MG63 (cell line): ENCODE results near the gene MALT1. TPM values are rescaled to one million over a fixed set of nuclear protein-coding genes. Genes with fewer than 3 reads are reported as not detected.
"Not testable (repeated sequence)": the region's sequence is repeated elsewhere in the genome, so short reads cannot be mapped to it uniquely, and the experiment has no call there.

ENCODE experiments used
- DNase-seq: peaks from one replicate; pipeline ENCODE4 v3.0.0-alpha.2; 2020
- H3K27me3 ChIP-seq: fragments of 250-450 bp; sonication (Bioruptor Pico); 2 replicates; pipeline ENCODE4 v1.5.1; 2020; ENCODE audit warnings: mild to moderate bottlenecking, moderate library complexity
- H3K36me3 ChIP-seq: fragments of 250-450 bp; sonication (Bioruptor Pico); 2 replicates; pipeline ENCODE4 v1.5.1; 2020; ENCODE audit warnings: mild to moderate bottlenecking, moderate library complexity
- H3K4me3 ChIP-seq: fragments of 250-450 bp; sonication (Bioruptor Pico); 2 replicates; pipeline ENCODE4 v1.5.1; 2020; ENCODE audit warnings: mild to moderate bottlenecking, moderate library complexity
- H3K9me3 ChIP-seq: fragments of 250-450 bp; sonication (Bioruptor Pico); 2 replicates; pipeline ENCODE4 v1.5.1; 2020; ENCODE audit warnings: mild to moderate bottlenecking, moderate library complexity
- total RNA-seq: library from RNA; depleted of rRNA; stranded (reverse); fragments of >200 nt; shearing (Covaris generic); gene quantifications from 2 replicates; pipeline ENCODE4 v1.2.3, GENCODE V29; 2014; ENCODE audit warnings: low replicate concordance

MALT1 gene
- total RNA-seq, 1 experiment from 2014 or later = 24.6 TPM

DNA sequence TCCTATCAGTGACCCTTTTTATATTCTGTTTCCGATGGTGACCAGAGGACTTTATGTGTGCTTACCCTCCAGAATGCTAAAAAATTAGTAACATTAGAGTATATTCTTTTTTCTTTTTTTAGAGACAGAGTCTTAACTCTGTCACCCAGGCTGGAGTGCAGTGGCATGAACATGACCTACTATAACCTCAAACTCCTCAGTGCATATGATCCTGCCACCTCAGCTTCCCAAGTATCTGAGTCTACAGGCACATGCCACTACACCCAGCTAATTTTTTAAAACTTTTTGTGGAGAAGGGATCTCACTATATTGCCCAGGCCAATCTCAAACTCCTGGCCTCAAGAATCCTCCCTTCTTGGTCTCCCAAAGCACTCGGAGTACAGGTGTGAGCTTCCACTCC lies 74.6 kb downstream of the MALT1 start:
- DNase-seq = no peak
- no peaks in the 10 kb centered on the region for H3K27me3 ChIP-seq
- H3K9me3 ChIP-seq = peaks cover 13% of the 10 kb centered on the region
- peaks cover 65% of the 10 kb centered on the region for H3K36me3 ChIP-seq
- H3K4me3 ChIP-seq = no peak overlapping the region

DNA sequence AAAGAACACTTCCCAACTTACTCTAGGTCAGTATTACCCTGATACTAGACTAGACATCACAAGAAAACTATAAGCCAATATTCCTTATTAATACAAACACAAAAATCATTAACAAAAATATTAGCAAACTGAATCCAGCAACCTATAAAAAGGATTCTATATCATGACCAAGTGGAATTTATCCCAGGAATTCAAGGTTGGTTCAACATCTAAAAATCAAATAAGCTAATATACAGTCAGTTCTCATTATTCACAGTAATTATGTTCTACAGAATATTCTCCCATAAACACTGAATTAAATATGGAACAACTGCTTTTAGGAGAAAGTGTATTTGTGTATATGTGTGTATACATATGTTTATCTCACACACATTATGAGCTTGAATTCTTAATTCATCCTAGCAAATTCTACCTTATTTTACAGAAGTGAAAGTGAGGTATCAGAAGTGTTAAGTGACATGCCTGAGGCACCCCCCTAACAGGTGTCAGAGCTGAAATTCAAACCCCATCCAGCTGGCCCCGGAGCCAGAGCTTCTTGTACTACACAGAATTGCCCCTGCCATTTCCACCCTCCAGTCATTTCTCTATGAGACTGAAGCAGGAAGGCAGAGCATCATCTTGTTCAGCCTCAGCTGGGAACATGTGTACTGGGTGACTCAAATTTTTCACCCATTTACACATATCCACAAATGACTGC lies 77.8 kb downstream of the MALT1 start:
- Histone ChIP-seq H3K4me3 (no peak overlapping the region), H3K27me3 (no peaks in the 10 kb centered on the region), H3K9me3 (peaks cover 13% of the 10 kb centered on the region), H3K36me3 (peaks cover 55% of the 10 kb centered on the region)
- DNase-seq = no peak

DNA sequence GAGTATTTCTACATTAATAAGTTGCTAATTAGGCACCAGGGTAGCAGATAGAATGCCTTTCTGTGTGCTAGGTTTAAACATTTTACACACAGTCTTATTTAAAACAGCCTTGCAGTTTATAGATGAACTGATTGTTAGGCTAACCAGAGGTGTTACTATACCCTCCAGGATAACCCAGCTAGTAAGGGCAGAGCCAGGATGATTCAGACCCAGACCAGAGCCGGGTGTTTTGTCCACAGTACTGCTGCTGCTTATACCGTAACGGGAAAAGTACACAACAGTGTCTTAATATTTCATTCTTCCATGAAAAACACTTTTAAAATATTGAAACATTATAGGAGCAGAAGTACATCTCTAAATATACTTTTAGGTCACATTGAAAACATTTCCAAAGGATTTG lies 82.7 kb downstream of the MALT1 start:
- Histone ChIP-seq H3K36me3 (peaks cover 18% of the 10 kb centered on the region), H3K27me3 (no peaks in the 10 kb centered on the region), H3K4me3 (no peak overlapping the region), H3K9me3 (peaks cover 8% of the 10 kb centered on the region)
- DNase-seq = no peak

DNA sequence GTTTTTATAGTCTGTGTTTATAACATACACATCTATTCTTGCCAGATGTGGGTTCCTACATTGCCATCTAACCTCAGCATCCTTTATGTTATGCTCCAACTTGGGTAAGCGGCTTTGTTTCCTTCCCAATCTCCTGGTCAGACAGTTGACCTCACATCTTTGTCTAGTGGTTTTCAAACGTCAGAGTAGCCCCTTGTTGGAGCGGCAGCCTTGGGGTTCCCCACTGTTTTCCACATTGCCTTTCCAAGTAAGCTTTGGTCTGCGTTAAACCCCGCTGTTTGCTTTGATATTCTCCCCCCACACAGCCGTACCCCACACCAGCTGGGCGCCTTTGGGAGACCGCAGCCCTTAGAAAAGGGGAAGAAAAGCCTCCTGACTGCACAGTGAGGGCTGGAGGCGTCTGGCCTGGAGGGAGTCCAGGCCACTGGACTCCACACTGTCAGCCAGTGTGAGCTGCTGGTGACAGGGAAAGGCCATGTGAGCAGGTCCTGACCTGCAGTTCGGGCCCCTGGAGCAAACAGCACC lies 83.3 kb downstream of the MALT1 start:
- no peak for DNase-seq
- H3K4me3 ChIP-seq = no peak overlapping the region
- peaks cover 11% of the 10 kb centered on the region for H3K36me3 ChIP-seq
- H3K27me3 ChIP-seq = no peaks in the 10 kb centered on the region
- peaks cover 3% of the 10 kb centered on the region; the same call in 1 of the 2 replicates for H3K9me3 ChIP-seq

DNA sequence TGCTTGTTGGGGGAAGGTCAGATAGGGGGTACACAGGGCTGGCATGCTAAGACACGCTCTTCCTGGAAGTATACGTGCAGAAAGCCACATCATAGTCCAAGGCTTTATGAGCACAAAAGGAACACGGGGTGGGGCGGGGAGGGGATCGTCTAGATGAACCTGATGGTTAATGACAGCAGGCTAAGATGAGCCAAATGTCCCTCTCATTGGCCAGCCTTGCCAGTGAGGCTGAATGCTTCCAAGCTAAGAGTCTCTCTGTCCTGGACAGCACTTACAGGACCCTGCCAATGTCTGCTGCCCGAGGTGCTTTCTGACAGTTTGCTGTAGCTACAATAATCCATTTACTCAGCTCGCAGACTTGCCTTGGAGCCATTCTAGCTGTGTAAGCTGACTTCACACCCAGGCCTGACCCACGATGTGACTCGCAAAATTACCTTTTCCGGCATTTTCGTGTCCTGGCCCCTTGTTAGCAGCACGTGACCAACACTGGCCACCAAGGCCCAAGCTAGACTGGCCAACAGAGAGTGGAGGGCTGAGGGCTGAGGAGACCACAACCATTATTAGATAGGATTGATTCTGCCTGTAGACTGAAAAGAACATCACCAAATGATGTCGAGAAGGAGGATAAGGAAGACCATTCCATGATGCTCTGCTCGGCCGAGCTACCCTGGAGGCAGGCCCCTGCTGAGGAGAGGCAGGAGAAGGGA lies 84.2 kb downstream of the MALT1 start:
- peaks cover 3% of the 10 kb centered on the region for H3K36me3 ChIP-seq
- no peaks in the 10 kb centered on the region for H3K27me3 ChIP-seq
- H3K4me3 ChIP-seq = no peak overlapping the region
- H3K9me3 ChIP-seq = no peaks in the 10 kb centered on the region
- no peak for DNase-seq

DNA sequence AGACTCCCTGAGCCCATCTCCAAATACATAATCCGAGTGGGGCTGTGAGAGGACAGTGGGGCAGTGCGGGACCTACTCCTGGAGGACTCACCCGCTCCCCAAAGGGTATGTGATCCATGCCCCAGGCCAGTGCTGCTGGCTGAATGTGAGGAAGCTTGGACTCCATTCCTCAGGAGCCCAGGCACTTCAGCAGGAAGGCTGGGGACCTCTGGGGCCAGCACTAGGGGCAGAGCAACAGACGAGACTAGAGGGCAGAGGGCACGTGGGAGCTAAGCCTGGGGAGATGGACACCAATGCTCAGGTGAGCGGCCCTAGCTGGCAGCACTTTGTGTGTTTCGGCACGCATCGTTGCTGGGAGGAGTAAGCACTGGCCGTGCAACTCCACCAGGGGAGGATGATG lies 84.9 kb downstream of the MALT1 start:
- H3K9me3 ChIP-seq = no peaks in the 10 kb centered on the region
- DNase-seq = no peak
- no peak overlapping the region for H3K4me3 ChIP-seq
- no peaks in the 10 kb centered on the region for H3K27me3 ChIP-seq
- H3K36me3 ChIP-seq = no peaks in the 10 kb centered on the region; the same call in 1 of the 2 replicates

DNA sequence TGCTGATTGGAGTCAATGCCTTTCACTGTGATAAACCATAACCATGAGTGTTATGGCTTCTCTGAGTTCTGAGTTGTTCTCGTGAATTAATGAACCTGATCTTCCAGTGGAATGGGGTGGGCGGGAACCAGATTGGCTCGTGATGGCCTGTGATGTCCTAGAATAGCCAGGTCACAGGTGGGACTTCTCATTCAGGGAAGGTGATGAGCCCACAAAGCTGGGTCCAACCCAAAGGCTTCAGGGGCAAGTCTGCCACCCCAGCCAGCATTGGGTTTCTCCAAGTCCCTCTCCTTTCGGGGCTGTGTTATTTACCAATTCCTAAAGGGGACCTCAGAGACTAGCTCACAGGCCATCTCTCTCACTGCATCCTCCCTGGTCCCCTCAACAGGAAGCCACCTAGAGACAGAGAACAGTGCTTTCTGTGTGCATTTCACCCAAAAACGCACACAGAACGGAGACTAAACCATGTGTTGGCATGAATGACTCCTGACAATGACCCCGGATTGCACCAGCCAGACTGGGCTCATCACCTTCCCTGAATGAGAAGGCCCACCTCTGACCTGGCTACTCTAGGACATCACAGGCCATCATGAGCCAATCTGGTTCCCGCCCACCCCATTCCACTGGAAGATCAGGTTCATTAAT lies 85.5 kb downstream of the MALT1 start:
- Histone ChIP-seq H3K4me3 (no peak overlapping the region), H3K36me3 (no peaks in the 10 kb centered on the region; the same call in 1 of the 2 replicates), H3K27me3 (no peaks in the 10 kb centered on the region), H3K9me3 (no peaks in the 10 kb centered on the region)
- no peak for DNase-seq

DNA sequence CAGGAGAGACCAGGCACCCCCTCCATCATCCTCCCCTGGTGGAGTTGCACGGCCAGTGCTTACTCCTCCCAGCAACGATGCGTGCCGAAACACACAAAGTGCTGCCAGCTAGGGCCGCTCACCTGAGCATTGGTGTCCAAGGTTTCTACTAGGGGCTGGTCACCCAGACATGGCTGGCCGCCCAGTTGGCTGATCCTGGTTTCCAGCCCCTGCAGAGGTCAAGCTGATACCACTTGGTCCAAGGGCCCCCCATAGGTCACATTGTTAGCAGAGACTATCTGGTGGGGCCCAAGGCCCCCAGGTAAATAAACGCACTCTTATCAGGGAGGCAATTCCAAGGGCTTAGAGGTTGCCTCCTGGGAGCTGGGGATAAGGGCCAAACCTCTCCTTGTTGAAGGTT lies 86.1 kb downstream of the MALT1 start:
- not testable (repeated sequence) for H3K36me3 ChIP-seq

DNA sequence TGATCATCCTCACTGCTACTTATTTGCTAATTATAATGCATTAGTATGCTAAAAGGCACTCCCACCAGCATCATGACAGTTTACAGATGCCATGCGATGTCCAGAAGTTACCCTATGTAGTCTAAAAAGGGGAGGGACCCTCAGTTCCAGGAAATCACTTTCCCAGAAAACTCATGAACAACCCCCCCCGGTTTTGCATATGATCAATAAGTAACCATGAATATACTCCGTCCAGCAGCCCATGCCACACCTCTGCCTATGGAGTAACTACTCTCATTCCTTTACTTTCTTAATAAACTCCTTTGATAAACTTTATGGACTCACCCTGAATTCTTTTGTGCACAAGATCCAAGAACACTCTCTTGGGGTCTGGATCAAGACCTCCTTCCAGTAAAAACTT lies 86.8 kb downstream of the MALT1 start:
- no peak overlapping the region for H3K4me3 ChIP-seq
- no peak for DNase-seq
- no peaks in the 10 kb centered on the region for H3K9me3 ChIP-seq

More for the DNA sequence above, 86.1 kb downstream of the MALT1 start:
- H3K27me3 ChIP-seq, H3K9me3 ChIP-seq, DNase-seq, H3K4me3 ChIP-seq: not testable (repeated sequence)

DNA sequence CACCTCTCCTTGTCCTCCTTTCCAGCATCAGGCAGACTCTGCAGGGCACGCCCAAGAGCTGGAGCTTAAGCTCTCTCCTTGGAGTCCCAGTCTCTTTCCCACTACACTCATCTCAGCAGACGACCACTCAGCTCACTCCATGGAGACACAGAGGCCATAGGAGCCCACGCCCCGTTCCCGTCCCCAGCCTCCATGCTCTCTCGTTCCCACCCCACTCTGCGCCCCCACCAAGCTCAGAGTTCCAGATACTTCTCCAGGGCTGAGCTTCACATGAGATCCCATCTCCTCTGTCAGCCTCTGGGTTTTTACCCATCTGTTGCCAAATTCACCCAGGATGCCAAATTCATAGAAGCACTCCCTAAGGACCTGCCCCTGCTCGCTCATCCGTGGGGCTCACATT lies 87.3 kb downstream of the MALT1 start:
- H3K4me3 ChIP-seq = no peak overlapping the region

More for the DNA sequence above, 86.8 kb downstream of the MALT1 start:
- Histone ChIP-seq H3K36me3 (no peaks in the 10 kb centered on the region), H3K27me3 (no peaks in the 10 kb centered on the region)

DNA sequence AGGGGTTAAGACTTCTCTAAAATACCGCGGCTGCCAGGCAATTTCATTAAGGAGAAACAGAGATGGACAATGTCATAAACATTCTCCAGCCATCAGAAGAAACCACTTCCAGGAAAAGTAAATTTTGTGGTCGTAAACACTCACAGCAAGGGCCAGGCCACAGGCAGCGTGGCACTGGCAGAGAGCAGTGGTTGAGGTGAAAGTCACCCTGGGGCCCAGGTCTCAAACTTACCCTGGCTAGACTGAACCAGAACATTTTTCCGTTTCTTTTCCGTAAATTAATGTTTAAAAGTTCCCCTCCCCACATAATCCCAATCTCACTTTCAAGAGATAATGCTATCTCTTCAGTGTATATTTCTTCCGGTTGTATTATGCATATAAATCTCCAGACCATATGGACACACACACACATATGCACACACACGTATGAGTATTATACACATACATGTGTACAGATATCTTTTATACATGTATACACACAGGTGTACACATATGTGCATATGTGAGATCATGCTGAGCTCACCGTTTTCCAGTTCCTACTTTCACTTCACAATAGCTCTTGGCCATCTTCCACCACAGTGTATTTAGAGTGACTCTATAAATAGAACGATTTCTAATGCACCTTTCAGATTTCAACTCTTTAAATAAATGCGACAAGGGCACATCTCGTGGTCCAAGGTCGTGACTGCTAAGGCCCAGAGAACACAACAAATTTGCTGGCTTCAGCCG lies 90.1 kb downstream of the MALT1 start:
- Histone ChIP-seq H3K9me3 (no peaks in the 10 kb centered on the region), H3K36me3 (no peaks in the 10 kb centered on the region), H3K27me3 (peaks cover 9% of the 10 kb centered on the region), H3K4me3 (no peak overlapping the region)
- no peak for DNase-seq

More for the DNA sequence above, 87.3 kb downstream of the MALT1 start:
- DNase-seq = no peak
- Histone ChIP-seq H3K9me3 (no peaks in the 10 kb centered on the region), H3K27me3 (no peaks in the 10 kb centered on the region), H3K36me3 (no peaks in the 10 kb centered on the region)

DNA sequence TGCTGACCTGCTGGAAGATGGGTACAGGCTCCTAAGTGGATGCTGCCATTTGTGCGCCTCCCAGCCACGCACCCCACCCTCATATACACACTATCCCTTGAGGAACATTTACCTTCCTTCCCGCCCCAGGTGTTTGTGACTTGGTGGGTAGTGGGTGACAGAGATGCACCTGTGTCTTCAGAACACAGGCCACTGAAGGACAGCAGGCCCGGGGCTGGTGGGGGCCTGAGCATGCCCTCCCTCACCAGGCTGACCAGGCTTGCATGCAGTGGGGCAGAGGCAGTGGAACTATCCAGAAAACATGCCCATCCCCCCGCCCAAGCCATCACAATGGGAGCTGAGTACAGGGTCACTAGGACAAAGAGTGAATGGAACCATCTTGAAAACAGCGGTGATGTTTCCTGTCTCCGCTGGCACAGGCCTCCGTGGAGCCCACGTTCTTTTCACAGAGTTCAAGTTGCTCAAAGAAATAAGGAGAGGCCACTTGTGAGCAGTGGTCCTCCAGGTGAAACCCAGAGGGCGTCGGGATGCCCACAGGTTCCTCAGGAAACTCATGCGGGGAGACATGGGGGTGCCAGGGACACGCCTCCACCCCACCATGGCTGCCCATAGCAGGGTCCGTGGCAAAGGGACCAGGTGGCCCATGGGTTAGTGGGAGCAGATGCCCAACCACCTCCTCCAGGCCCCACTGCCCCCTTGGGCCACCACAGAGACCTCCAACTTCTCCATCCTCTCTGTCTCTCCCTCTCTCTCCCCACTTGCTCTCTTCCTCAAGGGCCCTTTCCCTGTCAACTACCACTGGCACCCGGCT lies 90.9 kb downstream of the MALT1 start:
- no peak overlapping the region for H3K4me3 ChIP-seq
- no peaks in the 10 kb centered on the region for H3K36me3 ChIP-seq
- H3K9me3 ChIP-seq = no peaks in the 10 kb centered on the region
- peaks cover 9% of the 10 kb centered on the region for H3K27me3 ChIP-seq
- DNase-seq = no peak

DNA sequence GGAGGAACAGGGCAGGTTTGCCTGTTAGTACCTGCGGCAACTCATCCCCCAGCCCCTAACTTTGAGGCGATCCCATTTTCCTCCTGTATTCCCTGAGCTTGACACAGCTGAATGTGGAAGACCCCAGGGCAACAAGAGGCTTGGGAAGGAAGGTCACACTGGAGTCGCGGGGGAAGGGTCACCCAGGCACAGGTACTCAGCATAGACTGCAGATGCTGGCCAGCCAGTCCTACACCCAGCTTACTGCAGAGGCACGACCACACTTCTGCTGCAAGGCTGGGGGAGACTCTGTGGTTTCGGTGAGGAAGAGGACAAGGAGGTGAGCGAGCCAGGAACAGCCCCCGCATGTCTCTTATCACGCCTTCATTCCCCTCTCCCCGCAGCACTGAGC lies 91.5 kb downstream of the MALT1 start:
- no peaks in the 10 kb centered on the region for H3K9me3 ChIP-seq
- no peak for DNase-seq
- H3K27me3 ChIP-seq = peaks cover 9% of the 10 kb centered on the region
- H3K36me3 ChIP-seq = no peaks in the 10 kb centered on the region
- H3K4me3 ChIP-seq = no peak overlapping the region

DNA sequence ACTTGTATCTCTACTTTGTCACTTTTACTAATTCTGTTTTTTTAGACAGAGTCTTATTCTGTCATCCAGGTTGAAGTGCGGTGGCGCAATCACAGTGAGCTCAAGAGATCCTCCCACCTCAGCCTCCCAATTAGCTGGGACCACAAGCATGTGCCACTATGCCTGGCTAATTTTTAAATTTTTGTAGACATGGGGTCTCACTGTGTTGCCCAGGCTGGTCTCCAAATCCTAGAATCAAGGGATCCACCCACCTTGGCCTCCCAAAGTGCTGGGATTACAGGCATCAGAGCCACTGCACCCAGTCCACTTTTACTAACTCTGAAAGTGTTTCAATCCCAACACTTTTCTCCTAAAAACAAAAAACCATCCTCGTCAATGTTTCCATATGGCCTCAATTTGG lies 94.9 kb downstream of the MALT1 start:
- Histone ChIP-seq H3K9me3 (no peaks in the 10 kb centered on the region), H3K27me3 (peaks cover 9% of the 10 kb centered on the region), H3K36me3 (no peaks in the 10 kb centered on the region), H3K4me3 (no peak overlapping the region)
- DNase-seq = no peak

DNA sequence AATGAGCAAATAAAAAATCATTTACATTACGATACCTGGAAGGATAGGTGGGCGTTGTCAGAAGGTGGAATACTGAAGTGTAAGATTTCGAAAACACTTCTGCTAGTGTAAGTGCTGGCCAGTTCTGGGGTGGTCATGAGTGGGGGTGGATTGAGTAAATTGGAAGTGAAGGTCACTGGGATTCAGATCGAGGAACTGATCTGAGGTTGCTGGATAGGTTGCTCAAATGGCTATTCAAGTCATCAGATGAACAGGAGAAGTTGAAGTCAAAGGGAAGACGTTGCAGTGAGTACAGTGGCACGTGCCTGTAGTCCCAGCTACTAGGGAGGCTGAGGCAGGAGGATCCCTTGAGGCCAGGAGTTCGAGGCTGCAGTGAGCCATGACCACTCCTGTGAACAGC lies 95.7 kb downstream of the MALT1 start:
- Histone ChIP-seq H3K36me3 (no peaks in the 10 kb centered on the region), H3K9me3 (no peaks in the 10 kb centered on the region), H3K27me3 (peaks cover 9% of the 10 kb centered on the region), H3K4me3 (no peak overlapping the region)
- no peak for DNase-seq
